ENCODE results near the gene CADM3.

CADM3 gene, protein sequence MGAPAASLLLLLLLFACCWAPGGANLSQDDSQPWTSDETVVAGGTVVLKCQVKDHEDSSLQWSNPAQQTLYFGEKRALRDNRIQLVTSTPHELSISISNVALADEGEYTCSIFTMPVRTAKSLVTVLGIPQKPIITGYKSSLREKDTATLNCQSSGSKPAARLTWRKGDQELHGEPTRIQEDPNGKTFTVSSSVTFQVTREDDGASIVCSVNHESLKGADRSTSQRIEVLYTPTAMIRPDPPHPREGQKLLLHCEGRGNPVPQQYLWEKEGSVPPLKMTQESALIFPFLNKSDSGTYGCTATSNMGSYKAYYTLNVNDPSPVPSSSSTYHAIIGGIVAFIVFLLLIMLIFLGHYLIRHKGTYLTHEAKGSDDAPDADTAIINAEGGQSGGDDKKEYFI

DNA sequence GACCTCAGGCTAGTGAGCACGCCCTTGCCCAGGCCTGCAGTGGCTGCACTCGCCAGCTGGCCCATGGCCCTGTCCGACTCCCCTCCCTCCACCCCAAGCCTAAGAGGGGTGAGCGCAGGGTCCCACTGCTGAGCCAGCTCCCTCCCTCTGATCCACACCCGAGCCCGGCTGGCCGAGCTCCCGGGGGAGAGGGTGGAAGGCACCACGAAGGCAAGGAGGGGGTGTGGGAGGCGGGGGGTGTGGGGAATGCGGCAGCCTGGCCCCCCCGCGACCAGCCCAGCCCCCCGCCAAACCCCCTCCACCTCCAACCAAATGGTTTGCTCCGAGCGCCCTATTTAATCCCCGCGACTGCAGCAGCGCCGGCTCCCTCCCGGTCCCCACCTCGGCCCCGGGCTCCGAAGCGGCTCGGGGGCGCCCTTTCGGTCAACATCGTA lies at the start of gene CADM3:
CADM3 (plus strand) TSS at position 362 of the 434 bp plus-strand sequence. CDS start 151 bp downstream, outside the sequence.
- peaks cover 41% of the 10 kb centered on the region for H3K27me3 ChIP-seq (ENCODE audit: control insufficient read depth, low read length)
- no peaks in the 10 kb centered on the region for H3K9me3 ChIP-seq (ENCODE audit: control insufficient read depth, insufficient read depth, low read length)
- H3K4me2 ChIP-seq (ENCODE audit: low read length), result no peak within 1 kb of the TSS
- H3K9me2 ChIP-seq (replicated peaks; ENCODE audit: control insufficient read depth, low read length), result no peaks in the 10 kb centered on the region
- no peaks in the 10 kb centered on the region for H3K79me2 ChIP-seq (ENCODE audit: control insufficient read depth, low read length)
- no peaks in the 10 kb centered on the region for H3K4me1 ChIP-seq (ENCODE audit: control insufficient read depth, low read length)
- H4K20me1 ChIP-seq (ENCODE audit: control insufficient read depth, insufficient read depth, low read depth, low read length), result no peaks in the 10 kb centered on the region
- TF ChIP-seq EZH2phosphoT487 (IDR thresholded peaks at IDR 0.05; ENCODE audit: borderline replicate concordance, low read length), result no peak
- H3K27ac ChIP-seq (ENCODE audit: low read depth, low read length), result no peak within 1 kb of the TSS
- H3K4me3 ChIP-seq (ENCODE audit: low read length), result no peak within 1 kb of the TSS
- H3K36me3 ChIP-seq (ENCODE audit: control insufficient read depth, low read length), result no peaks in the 10 kb centered on the region
- no peaks in the 10 kb centered on the region for H3F3A ChIP-seq (ENCODE audit: control insufficient read depth, insufficient read depth)

DNA sequence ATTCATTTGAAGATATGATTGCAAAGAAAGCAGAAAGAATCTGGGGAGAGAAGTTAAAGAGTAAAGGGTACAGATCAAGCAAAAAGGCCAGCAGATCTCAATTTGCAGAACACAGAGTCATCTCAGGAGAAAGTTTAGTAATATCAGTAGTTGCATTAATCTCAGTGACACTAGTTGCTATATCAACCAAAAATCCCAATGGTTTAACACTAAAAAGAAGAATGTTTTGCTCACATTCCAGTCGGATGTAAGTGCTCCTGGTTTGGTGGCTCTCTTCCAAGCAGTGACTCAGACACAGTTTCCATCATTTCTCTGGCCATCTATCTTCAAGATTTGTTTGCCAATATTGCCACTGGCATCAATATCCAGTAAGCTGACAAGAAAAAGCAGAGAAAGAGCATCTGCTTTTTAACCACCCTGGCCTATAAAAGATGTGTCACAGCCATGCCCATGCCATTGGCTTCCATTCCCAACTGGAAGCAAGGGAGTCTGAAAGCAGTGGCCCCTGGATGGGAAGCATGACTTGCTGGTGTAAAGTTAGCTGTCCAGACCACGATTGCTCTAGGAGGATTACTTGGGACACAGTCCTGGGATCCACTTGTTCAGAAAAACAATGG lies 49.3 kb upstream of the CADM3 start:
- H3K4me1 ChIP-seq (ENCODE audit: control insufficient read depth, low read length), result no peaks in the 10 kb centered on the region
- H3K36me3 ChIP-seq (ENCODE audit: control insufficient read depth, low read length), result no peaks in the 10 kb centered on the region
- no peaks in the 10 kb centered on the region for H4K20me1 ChIP-seq (ENCODE audit: control insufficient read depth, insufficient read depth, low read depth, low read length)
- no peak overlapping the region for H3K27ac ChIP-seq (ENCODE audit: low read depth, low read length)
- no peak overlapping the region for H3K4me3 ChIP-seq (ENCODE audit: low read length)
- no peaks in the 10 kb centered on the region for H3K79me2 ChIP-seq (ENCODE audit: control insufficient read depth, low read length)
- no peak overlapping the region for H3K4me2 ChIP-seq (ENCODE audit: low read length)
- no peaks in the 10 kb centered on the region for H3K9me2 ChIP-seq (replicated peaks; ENCODE audit: control insufficient read depth, low read length)
- TF ChIP-seq, protein P1, sequence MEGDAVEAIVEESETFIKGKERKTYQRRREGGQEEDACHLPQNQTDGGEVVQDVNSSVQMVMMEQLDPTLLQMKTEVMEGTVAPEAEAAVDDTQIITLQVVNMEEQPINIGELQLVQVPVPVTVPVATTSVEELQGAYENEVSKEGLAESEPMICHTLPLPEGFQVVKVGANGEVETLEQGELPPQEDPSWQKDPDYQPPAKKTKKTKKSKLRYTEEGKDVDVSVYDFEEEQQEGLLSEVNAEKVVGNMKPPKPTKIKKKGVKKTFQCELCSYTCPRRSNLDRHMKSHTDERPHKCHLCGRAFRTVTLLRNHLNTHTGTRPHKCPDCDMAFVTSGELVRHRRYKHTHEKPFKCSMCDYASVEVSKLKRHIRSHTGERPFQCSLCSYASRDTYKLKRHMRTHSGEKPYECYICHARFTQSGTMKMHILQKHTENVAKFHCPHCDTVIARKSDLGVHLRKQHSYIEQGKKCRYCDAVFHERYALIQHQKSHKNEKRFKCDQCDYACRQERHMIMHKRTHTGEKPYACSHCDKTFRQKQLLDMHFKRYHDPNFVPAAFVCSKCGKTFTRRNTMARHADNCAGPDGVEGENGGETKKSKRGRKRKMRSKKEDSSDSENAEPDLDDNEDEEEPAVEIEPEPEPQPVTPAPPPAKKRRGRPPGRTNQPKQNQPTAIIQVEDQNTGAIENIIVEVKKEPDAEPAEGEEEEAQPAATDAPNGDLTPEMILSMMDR (IDR thresholded peaks at IDR 0.05; ENCODE audit: low read depth, low read length, poor library complexity, severe bottlenecking), result no peak
- no peak for TF ChIP-seq EZH2phosphoT487 (IDR thresholded peaks at IDR 0.05; ENCODE audit: borderline replicate concordance, low read length)
- H3K27me3 ChIP-seq (ENCODE audit: control insufficient read depth, low read length), result peaks cover 9% of the 10 kb centered on the region; the same call in 1 of the 2 replicates
- H3F3A ChIP-seq (ENCODE audit: control insufficient read depth, insufficient read depth), result no peaks in the 10 kb centered on the region
- H3K9me3 ChIP-seq (ENCODE audit: control insufficient read depth, insufficient read depth, low read length), result no peaks in the 10 kb centered on the region

DNA sequence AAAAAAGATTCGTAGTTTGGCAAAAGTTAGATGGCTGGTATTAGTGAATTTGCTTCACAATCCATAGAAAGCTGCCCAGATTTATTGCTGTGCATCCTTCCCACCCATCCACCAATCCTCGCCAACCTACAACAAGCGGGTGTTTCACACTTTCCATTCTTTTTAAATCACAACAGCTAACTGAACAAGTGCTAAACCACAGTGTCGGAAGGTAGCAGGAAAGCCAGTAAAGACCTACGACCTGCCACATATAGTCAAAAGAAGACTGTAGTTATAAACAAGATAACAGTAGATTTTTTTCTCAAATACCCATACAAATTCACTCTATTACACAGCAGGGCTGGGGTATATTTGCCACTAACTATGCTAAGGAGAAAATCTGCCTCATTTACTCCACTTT lies 47.8 kb upstream of the CADM3 start:
- Histone ChIP-seq H3K9me2 (replicated peaks; ENCODE audit: control insufficient read depth, low read length) (no peaks in the 10 kb centered on the region), H3K27ac (ENCODE audit: low read depth, low read length) (no peak overlapping the region), H3K4me1 (ENCODE audit: control insufficient read depth, low read length) (no peaks in the 10 kb centered on the region), H3K4me3 (ENCODE audit: low read length) (no peak overlapping the region), H3K36me3 (ENCODE audit: control insufficient read depth, low read length) (no peaks in the 10 kb centered on the region), H3K27me3 (ENCODE audit: control insufficient read depth, low read length) (peaks cover 12% of the 10 kb centered on the region; the same call in 1 of the 2 replicates), H3K9me3 (ENCODE audit: control insufficient read depth, insufficient read depth, low read length) (no peaks in the 10 kb centered on the region), H3K4me2 (ENCODE audit: low read length) (no peak overlapping the region), H3F3A (ENCODE audit: control insufficient read depth, insufficient read depth) (no peaks in the 10 kb centered on the region), H4K20me1 (ENCODE audit: control insufficient read depth, insufficient read depth, low read depth, low read length) (no peaks in the 10 kb centered on the region), H3K79me2 (ENCODE audit: control insufficient read depth, low read length) (no peaks in the 10 kb centered on the region)
- TF ChIP-seq, protein P1 (IDR thresholded peaks at IDR 0.05; ENCODE audit: low read depth, low read length, poor library complexity, severe bottlenecking), result no peak
- TF ChIP-seq EZH2phosphoT487 (IDR thresholded peaks at IDR 0.05; ENCODE audit: borderline replicate concordance, low read length), result no peak

All from DOHH2 (cell line).